GM21619 (cell line): ENCODE measurements around the gene KIAA0753.
"Not testable (repeated sequence)": the region's sequence is repeated elsewhere in the genome, so short reads cannot be mapped to it uniquely, and the experiment has no call there.

Experiments used
- ATAC-seq: cut with Tn5 transposase; IDR thresholded peaks from one replicate; pipeline ENCODE4 v1.9.1; 2021; ENCODE audit not compliant: unreplicated experiment

Gene KIAA0753

DNA sequence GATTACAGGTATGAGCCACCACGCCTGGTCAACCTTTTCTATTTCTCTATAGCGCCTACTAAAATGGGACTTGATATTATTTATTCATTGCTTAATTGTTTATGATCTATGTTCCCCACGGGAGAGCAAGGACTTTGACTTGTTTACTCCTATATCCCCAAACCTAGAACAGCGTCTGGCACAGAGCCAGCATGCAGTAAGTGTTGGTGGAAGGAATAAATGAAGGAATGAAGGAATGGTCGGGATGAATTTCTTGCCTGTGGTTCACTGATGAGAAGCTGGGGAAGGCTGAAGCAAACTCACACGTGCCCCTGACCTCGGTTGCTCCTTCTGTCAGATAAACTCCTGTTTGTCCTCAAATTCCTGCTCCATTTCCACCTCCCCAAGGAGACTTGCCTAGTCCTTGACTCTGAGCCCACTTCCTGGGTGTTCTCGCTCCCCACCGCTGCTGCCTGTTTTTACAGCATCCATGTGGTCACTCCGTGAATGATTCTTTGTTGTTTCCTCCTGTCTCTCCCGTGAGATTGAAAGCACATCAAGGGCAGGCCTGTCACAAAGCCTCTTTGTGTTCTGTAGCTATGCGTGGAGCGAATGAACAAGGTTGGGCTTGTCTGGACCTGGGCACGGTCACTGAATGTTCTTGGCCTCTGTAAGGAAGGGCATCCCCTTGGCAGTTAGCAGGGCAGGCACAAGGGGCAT is 28.4 kb upstream of the KIAA0753 start:
- ATAC-seq: no peak

DNA sequence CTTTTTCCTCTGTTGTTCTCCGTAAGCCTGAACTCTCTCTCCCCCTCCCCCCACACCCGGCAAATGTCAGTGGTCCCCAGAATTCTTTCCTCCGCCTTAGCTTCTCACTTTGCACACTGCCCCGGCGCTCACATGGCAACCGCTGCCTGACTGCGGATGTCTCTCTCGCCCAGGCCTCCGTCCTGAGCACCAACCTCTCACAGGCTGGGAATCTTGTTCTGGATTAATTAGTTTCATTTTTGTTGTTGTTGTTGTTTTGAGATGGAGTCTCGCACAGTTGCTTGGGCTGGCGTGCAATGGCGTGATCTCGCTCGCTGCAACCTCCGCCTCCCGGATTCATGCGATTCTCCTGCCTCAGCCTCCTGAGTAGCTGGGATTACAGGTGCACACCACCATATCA is 27.7 kb upstream of the KIAA0753 start:
- no peak for ATAC-seq

DNA sequence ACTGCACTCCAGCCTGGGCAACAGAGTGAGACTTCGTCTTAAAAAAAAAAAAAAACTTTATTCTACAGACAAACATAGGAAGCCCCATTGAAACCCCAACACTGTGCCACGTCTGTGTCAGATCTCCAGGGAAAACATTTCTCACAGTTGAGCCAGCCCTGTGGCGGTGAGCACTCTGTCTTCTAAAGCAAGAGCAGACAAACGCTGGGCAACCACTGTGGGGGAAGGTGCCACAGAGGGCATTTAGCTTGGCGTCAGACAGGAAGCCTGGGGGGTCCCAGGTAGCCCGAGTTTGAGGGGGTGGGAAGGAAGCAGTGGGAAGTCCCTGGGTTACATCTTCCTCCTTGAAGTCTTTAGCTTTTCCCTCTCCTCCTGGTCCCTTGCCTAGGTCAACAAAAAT is 27.0 kb upstream of the KIAA0753 start:
- ATAC-seq: no peak

DNA sequence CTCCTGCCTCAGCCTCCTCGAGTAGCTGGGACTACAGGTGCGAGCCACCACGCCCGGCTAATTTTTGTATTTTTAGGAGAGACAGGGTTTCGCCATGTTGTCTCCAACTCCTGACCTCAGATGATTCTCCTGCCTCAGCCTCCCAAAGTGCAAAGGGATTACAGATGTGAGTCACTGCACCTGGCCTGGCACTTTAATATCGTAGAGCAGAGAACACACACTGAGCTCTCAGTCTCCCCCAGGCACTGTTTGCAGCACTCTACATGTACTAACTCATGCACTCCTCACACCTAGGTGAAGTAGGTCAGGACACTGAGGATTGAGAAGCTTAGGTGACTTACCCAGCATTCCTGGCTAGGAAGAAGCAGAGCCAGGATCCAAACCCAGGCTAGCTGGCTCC is 26.0 kb upstream of the KIAA0753 start:
- no peak for ATAC-seq

DNA sequence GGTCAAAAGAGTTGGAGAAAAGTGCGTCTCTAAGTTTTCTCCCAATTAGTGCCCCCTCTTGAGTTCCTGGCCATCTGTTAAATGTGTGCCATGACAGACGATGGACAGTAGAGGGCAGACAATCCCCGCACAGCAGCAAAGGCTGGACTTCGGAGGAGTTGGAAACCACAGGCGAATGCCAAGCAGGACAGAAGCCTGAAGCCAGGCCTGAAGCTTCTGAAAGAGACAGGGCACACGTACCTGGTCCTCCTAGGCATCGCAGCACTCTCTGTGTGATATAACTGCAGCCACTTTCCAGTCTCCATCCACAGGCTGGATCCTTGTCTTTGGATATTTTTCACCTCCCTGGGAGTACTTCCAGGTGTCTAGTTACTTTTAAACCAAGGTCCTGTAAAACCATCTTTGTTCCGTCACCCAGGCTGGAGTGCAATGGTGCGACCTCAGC is 25.6 kb upstream of the KIAA0753 start:
- no peak for ATAC-seq

DNA sequence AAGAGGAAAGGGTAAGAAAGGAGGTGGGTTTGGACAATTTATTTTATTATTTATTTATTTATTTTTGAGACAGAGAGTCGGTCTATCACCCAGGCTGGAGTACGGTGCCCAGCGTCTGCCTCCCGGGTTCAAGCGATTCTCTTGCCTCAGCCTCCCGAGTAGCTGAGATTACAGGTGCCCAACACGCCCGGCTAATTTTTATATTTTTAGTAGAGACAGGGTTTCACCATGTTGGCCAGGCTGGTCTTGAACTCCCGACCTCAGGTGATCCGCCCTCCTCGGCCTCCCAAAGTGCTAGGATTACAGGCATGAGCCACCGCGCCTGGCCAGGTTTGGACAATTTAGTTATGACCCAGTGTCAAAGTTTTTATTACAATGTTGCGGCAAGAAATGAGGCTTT is 22.7 kb upstream of the KIAA0753 start:
- ATAC-seq: not testable (repeated sequence)

DNA sequence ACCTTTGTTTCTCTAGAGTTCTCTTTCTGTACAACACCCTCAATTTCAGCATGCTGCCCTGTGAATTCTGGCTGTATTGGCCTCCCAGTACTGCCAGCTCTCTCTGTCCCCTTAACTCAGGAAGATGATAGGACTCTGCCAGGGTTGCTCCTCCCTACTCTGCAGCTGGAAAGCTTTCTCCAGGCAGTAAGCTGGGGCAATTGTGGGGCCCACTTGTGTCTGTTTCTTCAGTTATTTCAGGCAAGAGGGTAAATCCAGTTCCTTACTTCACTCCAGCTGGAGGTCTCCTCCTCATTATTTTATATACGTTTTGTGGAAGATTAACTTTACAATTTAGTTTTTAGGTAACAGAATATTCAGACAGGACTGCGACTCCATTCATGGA is 20.9 kb upstream of the KIAA0753 start:
- no peak for ATAC-seq

DNA sequence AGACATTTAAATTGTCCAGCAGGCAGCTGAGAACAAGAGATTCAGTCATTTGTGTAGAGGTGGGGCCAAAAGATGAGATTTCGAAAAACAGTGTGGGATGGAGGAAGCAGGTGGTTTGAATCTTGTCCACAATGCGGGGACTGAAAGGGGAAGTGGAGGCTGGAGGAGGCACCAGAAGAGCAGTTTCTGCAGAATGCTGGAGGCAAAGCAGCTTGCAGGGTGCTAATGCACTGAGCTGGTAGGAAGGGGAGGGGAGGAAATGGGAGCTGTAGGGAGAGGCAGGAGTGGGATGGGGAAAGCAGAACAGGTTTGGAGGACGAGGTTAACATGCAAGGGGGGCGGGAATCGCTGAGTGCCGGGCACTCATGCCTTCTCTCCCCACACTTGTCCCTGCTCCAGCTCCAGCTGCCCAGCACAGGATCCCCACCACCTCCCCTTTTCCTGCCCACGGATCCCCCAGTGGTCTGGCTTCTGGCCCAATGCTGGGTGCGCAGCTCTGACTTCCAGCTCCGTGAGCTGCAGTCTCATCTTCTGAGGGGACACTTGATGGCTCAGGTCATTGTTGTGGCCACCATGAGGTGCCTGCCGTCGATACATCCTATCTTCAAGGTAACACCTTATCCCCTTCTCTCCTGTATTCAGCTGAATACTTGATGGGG is 20.4 kb upstream of the KIAA0753 start:
- ATAC-seq: no peak

DNA sequence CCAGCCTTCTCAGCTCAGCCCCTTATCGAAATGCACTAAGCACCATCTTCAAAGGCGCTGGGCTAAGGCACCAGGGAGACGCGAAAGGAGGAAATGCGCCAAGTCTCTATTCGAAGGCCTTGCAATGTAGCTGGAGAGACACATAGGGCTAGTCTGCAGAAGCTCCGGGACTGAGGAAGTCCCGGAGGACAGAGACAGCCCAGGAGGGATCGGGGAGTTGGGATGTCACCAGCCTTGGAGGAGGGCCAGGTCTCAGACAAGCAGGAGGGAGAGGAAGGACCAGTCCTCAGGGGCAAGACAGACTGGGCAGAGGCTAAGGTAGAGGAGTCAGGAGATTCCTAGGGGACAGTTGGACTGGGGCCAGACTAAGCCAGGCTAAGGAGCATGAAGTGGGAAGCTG is 19.6 kb upstream of the KIAA0753 start:
- ATAC-seq: no peak

DNA sequence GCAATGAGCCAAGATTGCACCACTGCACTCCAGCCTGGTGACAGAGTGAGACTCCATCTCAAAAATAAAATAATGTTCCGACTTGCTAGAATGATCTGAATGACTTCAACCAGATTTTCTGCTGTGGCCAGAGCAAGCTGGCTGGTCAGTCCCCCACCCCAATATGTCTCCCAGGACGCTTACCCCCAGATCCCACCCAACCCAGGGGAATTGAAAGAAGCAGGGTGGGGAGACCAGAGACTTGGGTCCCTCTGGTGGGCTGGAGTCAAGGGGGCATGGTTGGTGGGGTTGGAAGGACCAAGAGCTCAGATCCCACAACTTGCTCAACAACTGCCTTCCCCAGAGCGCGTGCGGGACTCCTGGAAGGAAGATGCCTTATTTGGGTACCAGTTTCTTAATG is 17.9 kb upstream of the KIAA0753 start:
- not testable (repeated sequence) for ATAC-seq

DNA sequence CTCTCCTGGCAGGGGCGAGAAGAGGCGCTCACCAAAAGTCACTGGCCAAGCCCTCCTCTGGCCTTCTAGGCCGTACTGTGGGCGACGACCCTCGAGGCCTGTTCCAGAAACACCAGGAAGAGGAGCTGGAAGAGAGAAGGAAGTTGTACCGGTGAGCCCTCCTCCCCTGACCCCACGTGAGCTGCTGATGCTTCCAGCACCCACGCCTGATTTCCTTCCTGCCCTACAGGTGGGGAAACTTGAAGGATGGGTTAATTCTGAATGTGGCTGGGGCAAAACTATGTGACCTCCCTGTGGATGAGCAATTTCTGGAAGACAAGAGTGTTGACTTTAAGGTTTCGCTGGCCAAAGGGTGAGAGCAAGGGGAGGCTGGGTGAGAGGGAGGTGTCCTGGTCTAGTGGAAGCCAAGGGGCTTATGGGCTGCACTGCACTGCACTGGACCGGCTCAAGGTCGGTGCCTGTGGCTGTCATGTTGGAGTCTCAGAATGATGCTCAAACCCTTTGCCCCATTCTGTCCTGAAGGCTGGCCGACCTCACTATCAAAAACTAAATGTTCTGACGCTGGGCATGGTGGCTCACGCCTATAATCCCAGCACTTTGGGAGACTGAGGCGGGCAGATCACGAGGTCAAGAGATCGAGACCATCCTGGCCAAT is 17.2 kb upstream of the KIAA0753 start:
- no peak for ATAC-seq

DNA sequence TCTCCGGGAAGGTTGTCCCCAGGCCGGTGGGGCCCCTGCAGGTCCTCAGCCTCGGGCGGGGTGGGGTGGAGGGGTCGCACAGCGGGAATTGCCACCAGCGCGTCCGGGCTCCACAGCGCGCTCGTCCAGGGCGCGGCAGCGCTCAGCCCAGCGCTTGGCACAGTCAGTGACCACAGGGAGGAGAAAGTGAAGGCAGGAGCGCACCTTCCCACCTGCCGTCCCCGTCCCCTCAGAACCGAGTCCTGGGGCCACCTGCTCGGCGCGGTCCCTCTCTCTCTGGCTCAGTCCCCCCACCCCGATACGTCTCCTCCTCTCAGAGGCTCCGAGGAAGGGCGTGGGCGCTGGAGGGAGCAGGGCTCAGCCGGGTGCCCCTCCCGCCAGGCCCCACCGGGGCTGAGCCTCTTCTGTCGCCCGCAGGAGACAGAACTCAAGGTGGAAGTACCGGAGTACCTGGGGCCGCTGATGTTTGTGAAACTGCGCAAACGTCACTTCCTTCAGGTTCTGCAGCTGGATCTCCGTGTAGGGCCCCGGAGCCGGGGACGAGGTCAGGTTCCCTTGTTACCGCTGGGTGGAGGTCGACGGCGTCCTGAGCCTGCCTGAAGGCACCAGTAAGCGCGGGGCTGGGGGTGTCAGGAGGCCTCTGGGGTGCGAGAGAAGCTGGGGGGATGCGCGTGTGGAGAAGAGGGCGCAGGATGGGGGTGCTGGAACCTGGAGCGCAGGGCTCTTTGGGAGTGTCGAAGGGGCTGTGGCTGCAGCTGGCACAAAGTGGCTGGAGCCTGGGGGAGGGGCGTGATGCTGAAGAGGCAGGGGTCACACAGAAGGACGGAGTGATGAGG is 16.5 kb upstream of the KIAA0753 start:
- not testable (repeated sequence) for ATAC-seq

DNA sequence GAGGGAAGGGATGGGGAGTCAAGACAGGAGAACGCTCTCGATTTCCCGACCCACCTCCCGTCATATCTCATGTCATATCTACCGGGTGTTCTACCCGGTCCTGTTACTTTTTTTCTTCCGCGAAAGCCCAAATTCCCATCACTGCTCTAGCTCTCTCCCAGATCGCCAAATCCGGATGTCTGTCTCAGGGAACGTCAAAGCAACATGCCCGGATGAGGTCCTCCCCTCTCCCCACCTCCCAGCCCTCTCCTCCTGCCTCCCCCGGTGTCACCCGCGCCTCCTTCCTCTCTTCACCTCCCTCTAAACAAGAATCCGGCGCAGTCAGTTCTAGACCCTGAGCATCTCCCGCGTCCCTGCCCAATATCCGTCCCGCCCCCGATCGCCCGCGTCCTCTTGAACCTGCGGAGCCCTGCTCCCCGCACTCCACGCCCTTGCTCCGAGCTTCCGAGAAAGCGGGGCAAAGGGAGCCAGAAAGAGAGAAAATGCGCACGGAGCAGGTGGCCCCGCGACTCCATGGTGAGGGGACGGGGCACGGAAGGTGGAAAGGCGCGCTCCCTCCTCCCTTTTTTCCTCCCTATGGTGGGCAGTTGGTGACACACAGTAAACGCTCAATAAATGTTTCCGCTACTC is 15.3 kb upstream of the KIAA0753 start:
- ATAC-seq: not testable (repeated sequence)

DNA sequence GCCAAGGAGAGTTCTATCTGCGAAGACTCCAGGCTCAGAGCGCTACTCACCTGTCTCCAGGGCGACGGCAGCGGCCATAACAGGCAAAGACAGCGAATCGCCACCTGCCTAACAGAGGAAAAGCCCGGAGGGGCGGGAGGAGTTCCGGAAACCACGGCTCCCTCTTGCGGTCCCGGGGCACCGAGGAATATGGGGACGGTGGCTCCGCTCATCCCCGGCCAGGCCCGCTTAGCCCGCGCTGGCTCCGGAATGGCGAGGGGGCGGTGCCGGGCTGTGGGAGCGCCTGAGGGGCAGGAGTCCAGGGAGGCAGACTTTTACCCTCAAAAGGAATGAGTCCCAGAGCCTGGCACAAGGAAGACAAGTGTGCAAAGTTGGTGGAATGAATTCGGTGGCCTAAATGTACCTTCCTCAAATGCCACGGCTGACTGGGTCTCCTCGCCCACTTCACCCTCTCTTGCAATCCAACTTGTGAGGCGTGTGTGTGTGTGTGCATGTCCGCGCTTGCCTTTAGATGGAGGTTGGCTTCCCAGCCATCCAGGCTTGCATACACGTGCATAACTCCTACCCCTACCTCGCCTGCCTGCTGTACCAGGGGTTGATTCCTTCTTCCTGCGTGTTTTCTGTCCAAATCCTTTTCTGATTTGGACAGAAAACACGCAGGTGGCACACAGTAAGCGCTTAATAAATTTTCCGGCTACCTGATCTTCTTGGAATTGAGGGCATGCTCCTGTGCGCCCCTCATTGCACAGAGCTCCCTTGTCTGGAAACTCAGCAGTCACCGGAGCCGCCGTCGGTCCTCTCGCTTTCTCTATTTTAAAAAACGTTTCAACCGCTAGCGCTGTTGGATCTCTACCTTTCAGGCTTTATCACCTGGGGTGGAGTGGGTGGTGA is 14.6 kb upstream of the KIAA0753 start:
- ATAC-seq: no peak

DNA sequence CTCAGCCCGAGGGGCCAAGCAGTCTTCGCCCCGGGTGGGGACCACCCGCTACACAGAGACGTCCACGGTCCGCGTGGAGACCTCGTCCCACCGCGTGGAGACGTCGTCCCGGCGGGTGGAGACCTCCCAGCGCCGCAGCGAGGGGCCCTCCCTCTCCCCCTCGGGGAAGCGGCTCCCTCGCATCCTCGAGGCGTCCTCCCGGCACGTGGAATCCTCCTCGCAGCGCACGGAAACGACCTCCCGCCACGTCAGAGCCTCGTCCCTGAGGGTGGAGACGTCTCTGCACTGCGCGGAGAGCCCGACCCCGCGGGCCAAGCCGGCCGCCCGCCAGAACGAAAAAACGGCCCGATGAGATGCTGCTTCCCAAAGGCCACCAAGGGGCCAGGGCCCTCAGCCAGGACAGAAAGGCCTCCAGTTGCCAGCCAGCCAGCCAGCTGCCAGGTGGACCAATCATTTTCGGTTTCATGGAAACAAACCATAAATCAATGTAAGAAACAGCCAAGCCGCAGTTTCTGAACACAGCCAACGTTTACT is 11.5 kb upstream of the KIAA0753 start:
- peak; percentile 27 for ATAC-seq

DNA sequence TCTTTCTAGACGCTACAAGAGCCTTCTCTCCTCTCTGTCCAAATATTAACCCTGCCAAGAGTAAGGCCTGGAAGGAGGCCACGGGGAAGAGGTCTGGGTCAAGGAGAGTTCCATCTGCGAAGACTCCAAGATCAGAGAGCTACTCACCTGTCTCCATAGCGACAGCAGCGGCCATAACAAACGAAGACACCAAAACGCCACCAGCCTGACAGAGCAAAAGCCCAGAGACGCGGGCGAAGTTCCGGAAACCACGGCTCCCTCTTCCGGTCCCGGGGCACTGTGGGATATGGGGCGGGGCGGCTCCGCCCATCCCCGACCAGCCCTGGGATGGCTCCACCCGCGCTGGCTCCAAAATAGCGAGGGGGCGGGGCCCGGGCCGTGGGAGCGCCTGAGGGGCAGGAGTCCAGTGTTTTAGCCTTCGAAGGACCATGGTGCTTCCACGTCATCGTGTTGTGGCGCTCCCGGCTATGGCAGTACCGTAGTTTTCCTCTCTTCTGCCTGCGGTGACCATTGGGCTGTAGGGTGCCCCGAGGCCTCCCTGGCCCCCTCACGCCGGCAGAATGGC is 10.9 kb upstream of the KIAA0753 start, which contains the start of the genes C17orf100 and MED31:
C17orf100 (plus strand) TSS at position 409 of the 565 bp plus-strand sequence; CDS start at position 561, 152 bp downstream.
MED31 (minus strand) TSS at position 252 of the 565 bp plus-strand sequence; CDS start at position 175, 77 bp downstream.
- ATAC-seq: peak; percentile 87

DNA sequence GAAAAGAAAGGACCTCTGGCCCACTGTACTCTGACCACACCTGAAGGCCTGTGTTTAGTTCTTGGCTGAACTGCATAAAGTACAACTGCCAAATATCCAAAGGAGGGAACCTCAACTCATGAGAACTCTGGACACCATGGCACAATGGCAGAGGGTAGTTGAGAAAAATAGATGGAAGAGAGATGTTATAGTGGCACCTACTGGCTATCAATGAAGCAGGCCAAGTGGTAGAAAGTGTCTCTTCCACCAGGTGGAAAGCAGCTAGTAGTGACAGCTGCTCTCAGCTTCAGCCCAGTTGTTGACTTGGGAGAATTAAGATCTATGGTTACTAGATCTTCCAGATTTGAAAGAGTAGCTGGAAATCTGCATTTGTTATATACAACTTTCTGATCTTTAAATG is 7.7 kb upstream of the KIAA0753 start:
- ATAC-seq: no peak

DNA sequence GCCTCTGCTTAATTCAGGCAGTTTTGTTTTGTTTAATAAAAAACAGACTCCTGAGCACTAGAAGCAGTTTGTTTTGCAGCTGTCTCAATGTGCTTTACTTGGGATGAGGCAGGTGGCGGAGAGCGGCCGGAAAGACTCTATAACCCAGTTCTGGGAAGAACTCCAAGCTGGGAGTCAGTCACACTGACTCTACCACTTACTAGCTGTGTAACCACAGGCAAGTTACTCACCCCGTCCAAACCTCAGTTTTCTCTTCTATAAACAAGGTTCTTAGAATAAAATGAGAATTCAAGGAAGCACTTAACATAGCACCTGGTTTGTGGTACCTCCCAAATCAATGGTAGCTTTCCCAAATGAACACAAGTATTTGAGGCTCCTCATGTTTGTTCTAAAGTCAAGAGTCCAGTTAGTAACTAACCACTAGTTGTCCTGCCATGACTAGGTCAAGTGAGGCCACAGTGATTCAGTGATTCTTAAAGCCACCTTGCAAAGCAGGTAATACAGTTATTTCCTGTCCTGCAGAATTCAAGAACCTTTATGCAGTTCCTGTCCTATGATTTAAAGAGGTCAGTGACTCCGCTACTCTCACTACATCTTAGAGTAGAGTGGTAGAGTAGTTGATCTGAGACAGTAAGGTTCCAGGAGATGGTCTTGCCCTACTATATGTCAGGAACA is 3.1 kb upstream of the KIAA0753 start:
- no peak for ATAC-seq
